Ectodermal cell (in vitro differentiated cells): ENCODE results near the gene ENOX1.

ENCODE experiments used
- H3K27ac ChIP-seq: 2 replicates; pipeline ENCODE4 v1.7.0; 2013; ENCODE audit warnings: mild to moderate bottlenecking, low read depth, low read length; ENCODE audit not compliant: insufficient read depth, poor library complexity, severe bottlenecking
- H3K27me3 ChIP-seq: 2 replicates; pipeline ENCODE4 v1.7.0; 2013; ENCODE audit warnings: mild to moderate bottlenecking, low read length; ENCODE audit not compliant: insufficient read depth, control insufficient read depth, poor library complexity, severe bottlenecking
- H3K36me3 ChIP-seq: one replicate; pipeline ENCODE4 v1.7.0; 2013; ENCODE audit warnings: low read length; ENCODE audit not compliant: control insufficient read depth, insufficient read depth
- H3K4me1 ChIP-seq: one replicate; pipeline ENCODE4 v1.7.0; 2013; ENCODE audit warnings: low read length; ENCODE audit not compliant: control insufficient read depth, insufficient read depth
- H3K4me3 ChIP-seq: 2 replicates; pipeline ENCODE4 v1.7.0; 2013; ENCODE audit warnings: low read depth, low read length, control low read depth; ENCODE audit not compliant: insufficient read depth
- H3K9me3 ChIP-seq: 2 replicates; pipeline ENCODE4 v1.7.0; 2013; ENCODE audit warnings: mild to moderate bottlenecking, low read length, moderate library complexity; ENCODE audit not compliant: control insufficient read depth
- WGBS, 2 experiments: methylation state at CpG; one replicate each; pipeline ENCODE4 v1.1.7; 2013; ENCODE audit warnings: missing lambda C conversion rate in 2 of 2; 5-methylcytosine and 5-hydroxymethylcytosine counted together

The ENOX1 gene

GRCh38 chr13:43364210-43365038 is 422.3 kb downstream of the ENOX1 start:
- Histone ChIP-seq H3K36me3 (no peaks in the 10 kb centered on the region), H3K9me3 (no peaks in the 10 kb centered on the region), H3K27me3 (no peaks in the 10 kb centered on the region), H3K4me1 (peaks cover 24% of the 10 kb centered on the region), H3K27ac (peak overlapping the region; percentile 44), H3K4me3 (no peak overlapping the region)
- 83 to 87% methylated on average over 10 of the region's 10 CpGs for WGBS, 2 experiments

GRCh38 chr13:43363156-43363953 is 423.4 kb downstream of the ENOX1 start:
- Histone ChIP-seq H3K27ac (no peak overlapping the region), H3K36me3 (no peaks in the 10 kb centered on the region), H3K27me3 (no peaks in the 10 kb centered on the region), H3K4me3 (no peak overlapping the region), H3K4me1 (peaks cover 24% of the 10 kb centered on the region), H3K9me3 (no peaks in the 10 kb centered on the region)
- WGBS, 2 experiments: 95 to 96% methylated on average over 5 of the region's 5 CpGs

GRCh38 chr13:43362556-43362955 is 424.2 kb downstream of the ENOX1 start:
- Histone ChIP-seq H3K27ac (no peak overlapping the region), H3K4me3 (no peak overlapping the region), H3K4me1 (peaks cover 24% of the 10 kb centered on the region), H3K27me3 (no peaks in the 10 kb centered on the region), H3K9me3 (no peaks in the 10 kb centered on the region), H3K36me3 (no peaks in the 10 kb centered on the region)
- 97% methylated on average over 6 of the region's 6 CpGs for WGBS, 2 experiments

- WGBS, 2 experiments: 76 to 83% methylated on average over 6 of the region's 6 CpGs
- Histone ChIP-seq H3K4me3 (no peak overlapping the region), H3K36me3 (no peaks in the 10 kb centered on the region), H3K4me1 (peaks cover 24% of the 10 kb centered on the region), H3K27ac (no peak overlapping the region), H3K9me3 (no peaks in the 10 kb centered on the region), H3K27me3 (no peaks in the 10 kb centered on the region)
Measured at GRCh38 chr13:43360892-43361610, 425.7 kb downstream of the ENOX1 start.

GRCh38 chr13:43360171-43360570 is 426.6 kb downstream of the ENOX1 start:
- Histone ChIP-seq H3K9me3 (no peaks in the 10 kb centered on the region), H3K4me3 (no peak overlapping the region), H3K4me1 (peaks cover 21% of the 10 kb centered on the region), H3K27ac (no peak overlapping the region), H3K36me3 (no peaks in the 10 kb centered on the region), H3K27me3 (no peaks in the 10 kb centered on the region)
- 71 to 74% methylated on average over 5 to 6 of the region's 6 CpGs for WGBS, 2 experiments

- peaks cover 18% of the 10 kb centered on the region for H3K4me1 ChIP-seq
- H3K27ac ChIP-seq: no peak overlapping the region
- H3K36me3 ChIP-seq: no peaks in the 10 kb centered on the region
- no peaks in the 10 kb centered on the region for H3K27me3 ChIP-seq
- H3K4me3 ChIP-seq: no peak overlapping the region
- no peaks in the 10 kb centered on the region for H3K9me3 ChIP-seq
- WGBS, 2 experiments: 45 to 47% methylated on average over 4 of the region's 4 CpGs
Measured at GRCh38 chr13:43359536-43359935, 427.2 kb downstream of the ENOX1 start.

GRCh38 chr13:43357564-43357963 is 429.2 kb downstream of the ENOX1 start:
- Histone ChIP-seq H3K36me3 (no peaks in the 10 kb centered on the region), H3K27me3 (no peaks in the 10 kb centered on the region), H3K4me3 (no peak overlapping the region), H3K9me3 (no peaks in the 10 kb centered on the region), H3K27ac (no peak overlapping the region), H3K4me1 (peaks cover 8% of the 10 kb centered on the region)
- WGBS, 2 experiments: 89 to 91% methylated on average over 4 of the region's 4 CpGs

GRCh38 chr13:43356567-43356966 is 430.2 kb downstream of the ENOX1 start:
- no peak overlapping the region for H3K27ac ChIP-seq
- no peaks in the 10 kb centered on the region for H3K36me3 ChIP-seq
- 92 to 96% methylated on average over 5 of the region's 5 CpGs for WGBS, 2 experiments
- H3K9me3 ChIP-seq: no peaks in the 10 kb centered on the region
- H3K27me3 ChIP-seq: no peaks in the 10 kb centered on the region
- H3K4me1 ChIP-seq: peaks cover 8% of the 10 kb centered on the region
- H3K4me3 ChIP-seq: no peak overlapping the region

GRCh38 chr13:43355774-43356173 is 431.0 kb downstream of the ENOX1 start:
- no peaks in the 10 kb centered on the region for H3K9me3 ChIP-seq
- H3K4me1 ChIP-seq: peaks cover 8% of the 10 kb centered on the region
- H3K4me3 ChIP-seq: no peak overlapping the region
- H3K27me3 ChIP-seq: no peaks in the 10 kb centered on the region
- H3K27ac ChIP-seq: no peak overlapping the region
- no peaks in the 10 kb centered on the region for H3K36me3 ChIP-seq
- 95% methylated on average over 17 of the region's 17 CpGs for WGBS, 2 experiments
